ENCODE measurements around the gene CDYL. TPM values are rescaled to one million over a fixed set of nuclear protein-coding genes. Genes with fewer than 3 reads are reported as not detected.

The CDYL gene
- total and polyA plus RNA-seq, 11 donors = 4.3 to 45.2 (median 30.6) TPM

DNA sequence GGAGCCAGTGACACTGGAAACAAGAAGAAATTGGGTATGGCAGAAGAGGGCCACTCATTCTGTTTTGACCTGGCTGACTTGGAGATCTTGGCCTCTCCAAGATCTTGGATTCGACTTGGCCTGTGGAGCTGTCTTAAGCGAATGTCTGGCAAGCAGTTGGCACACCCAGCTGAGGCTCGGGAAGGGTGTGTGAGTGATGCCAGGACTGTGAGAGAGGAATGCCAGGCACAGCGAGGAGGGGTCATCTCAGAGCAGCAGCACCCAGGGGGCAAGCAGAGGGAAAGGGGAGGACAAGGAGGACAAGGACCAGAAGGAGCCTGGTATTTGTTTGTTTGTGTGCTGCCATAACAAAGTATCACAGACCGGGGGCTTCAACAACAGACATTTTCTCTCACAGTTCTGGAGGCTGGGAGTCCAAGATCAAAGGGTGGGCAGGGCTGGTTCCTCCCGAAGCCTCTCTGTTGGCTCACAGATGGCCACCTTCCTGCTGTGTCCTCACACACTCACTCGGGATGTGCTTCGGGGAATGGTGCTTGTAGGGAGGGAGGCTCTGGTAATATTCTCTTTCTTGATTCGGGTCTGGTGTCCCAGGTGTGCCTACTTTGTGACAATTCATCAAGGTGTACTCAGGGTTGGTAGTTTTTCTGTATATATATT, 194.7 kb downstream of the CDYL start:
- Histone ChIP-seq H3K27ac (no peak overlapping the region), H3K4me1 (peaks cover 0 to 10% (median 2%) of the 10 kb centered on the region in 12 donors), H3K4me3 (no peak overlapping the region), H3K36me3 (no peaks in the 10 kb centered on the region), H3K27me3 (no peaks in the 10 kb centered on the region), H3K9me3 (no peaks in the 10 kb centered on the region)
- DNase-seq = no peak
- 47 to 62% (median 55%) methylated on average over 9 of the region's 9 CpGs for WGBS, 4 donors
- TF ChIP-seq, protein P1, sequence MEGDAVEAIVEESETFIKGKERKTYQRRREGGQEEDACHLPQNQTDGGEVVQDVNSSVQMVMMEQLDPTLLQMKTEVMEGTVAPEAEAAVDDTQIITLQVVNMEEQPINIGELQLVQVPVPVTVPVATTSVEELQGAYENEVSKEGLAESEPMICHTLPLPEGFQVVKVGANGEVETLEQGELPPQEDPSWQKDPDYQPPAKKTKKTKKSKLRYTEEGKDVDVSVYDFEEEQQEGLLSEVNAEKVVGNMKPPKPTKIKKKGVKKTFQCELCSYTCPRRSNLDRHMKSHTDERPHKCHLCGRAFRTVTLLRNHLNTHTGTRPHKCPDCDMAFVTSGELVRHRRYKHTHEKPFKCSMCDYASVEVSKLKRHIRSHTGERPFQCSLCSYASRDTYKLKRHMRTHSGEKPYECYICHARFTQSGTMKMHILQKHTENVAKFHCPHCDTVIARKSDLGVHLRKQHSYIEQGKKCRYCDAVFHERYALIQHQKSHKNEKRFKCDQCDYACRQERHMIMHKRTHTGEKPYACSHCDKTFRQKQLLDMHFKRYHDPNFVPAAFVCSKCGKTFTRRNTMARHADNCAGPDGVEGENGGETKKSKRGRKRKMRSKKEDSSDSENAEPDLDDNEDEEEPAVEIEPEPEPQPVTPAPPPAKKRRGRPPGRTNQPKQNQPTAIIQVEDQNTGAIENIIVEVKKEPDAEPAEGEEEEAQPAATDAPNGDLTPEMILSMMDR (IDR thresholded peaks at IDR 0.05) = no peak
- TF ChIP-seq POLR2A (IDR thresholded peaks at IDR 0.05) = no peak
- intact Hi-C loops (cut with DNase I) = no loop called here
- ATAC-seq = no peak

DNA sequence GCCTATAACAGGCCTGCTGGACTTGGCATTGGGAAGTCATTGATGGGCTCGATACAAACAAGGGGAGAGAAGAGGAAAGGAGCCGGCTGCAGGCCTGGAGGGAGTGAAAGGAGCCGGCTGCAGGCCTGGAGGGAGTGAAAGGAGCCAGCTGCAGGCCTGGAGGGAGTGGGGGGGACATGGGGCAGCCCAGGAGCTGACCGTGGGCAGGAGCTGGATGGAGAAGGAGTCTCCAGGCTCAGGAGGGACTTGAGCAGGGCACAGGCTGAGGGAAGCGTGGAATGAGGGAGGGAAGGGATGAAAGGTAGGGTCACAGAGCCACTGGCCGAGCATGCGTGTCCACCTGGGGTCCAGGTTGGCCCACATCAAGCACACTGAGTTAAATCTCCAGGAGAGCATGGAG, 195.6 kb downstream of the CDYL start:
- H3K4me1 ChIP-seq = peaks cover 0 to 10% (median 2%) of the 10 kb centered on the region in 12 donors
- no peak overlapping the region for H3K27ac ChIP-seq
- H3K4me3 ChIP-seq = no peak overlapping the region
- DNase-seq (no peak), ATAC-seq (no peak)
- H3K9me3 ChIP-seq = peaks cover 0 to 3% (median 0%) of the 10 kb centered on the region in 12 donors
- WGBS, 4 donors = 76 to 86% (median 84%) methylated on average over 7 of the region's 7 CpGs
- H3K36me3 ChIP-seq = no peaks in the 10 kb centered on the region
- TF ChIP-seq, protein P1 (IDR thresholded peaks at IDR 0.05) = no peak
- TF ChIP-seq POLR2A (IDR thresholded peaks at IDR 0.05) = no peak
- no peaks in the 10 kb centered on the region for H3K27me3 ChIP-seq
- intact Hi-C loops (cut with DNase I) = no loop called here

DNA sequence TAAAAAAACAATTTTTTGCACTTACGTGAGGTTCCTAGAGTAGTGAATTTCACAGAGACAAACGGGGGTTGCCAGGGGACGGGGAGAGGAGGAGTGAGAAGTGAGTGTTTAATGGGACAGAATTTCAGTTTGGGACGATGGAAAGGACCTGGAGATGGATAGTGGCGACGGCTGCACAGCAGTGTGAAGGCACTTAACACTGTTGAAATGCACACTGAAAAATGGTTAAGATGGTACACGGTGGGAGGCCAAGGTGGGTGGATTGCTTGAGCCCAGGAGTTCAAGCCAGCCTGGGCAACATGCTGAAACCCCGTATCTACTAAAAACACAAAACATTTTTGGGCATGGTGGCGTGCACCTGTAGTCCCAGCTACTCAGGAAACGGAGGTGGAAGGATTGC, 196.2 kb downstream of the CDYL start:
- Histone ChIP-seq H3K4me1 (peaks cover 0 to 10% (median 2%) of the 10 kb centered on the region in 12 donors), H3K27ac (no peak overlapping the region), H3K4me3 (no peak overlapping the region), H3K27me3 (no peaks in the 10 kb centered on the region), H3K9me3 (peaks cover 0 to 6% (median 0%) of the 10 kb centered on the region in 12 donors), H3K36me3 (no peaks in the 10 kb centered on the region)
- TF ChIP-seq, protein P1 (IDR thresholded peaks at IDR 0.05) = no peak
- TF ChIP-seq POLR2A (IDR thresholded peaks at IDR 0.05) = no peak
- WGBS, 4 donors = 82 to 89% (median 86%) methylated on average over 10 of the region's 10 CpGs
- DNase-seq (no peak), ATAC-seq (no peak)
- intact Hi-C loops (cut with DNase I) = no loop called here

DNA sequence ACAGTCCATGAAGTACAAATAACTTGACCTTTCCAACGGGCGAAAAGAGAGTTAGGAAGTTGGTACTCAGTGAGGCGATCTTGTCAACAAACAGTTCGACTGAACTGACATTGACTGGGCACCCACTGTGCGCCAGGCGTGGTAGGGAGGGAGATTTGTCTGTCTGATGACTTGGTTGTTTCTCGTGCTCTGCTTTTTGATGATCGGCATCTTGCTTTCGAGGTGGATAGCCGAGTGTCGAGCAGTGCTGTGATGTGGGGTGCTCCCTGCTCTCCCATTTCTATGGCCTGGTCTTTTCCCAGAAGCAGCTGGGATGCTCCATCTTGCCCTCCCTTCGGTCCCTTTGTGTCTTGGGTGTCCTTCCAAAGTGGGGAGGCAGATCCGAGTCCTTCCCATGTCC, 197.2 kb downstream of the CDYL start:
- H3K4me1 ChIP-seq = peaks cover 0 to 10% (median 2%) of the 10 kb centered on the region in 12 donors
- WGBS, 4 donors = 86 to 92% (median 89%) methylated on average over 13 of the region's 13 CpGs
- DNase-seq (no peak), ATAC-seq (no peak)
- H3K4me3 ChIP-seq = no peak overlapping the region
- H3K27me3 ChIP-seq = no peaks in the 10 kb centered on the region
- H3K9me3 ChIP-seq = peaks cover 0 to 6% (median 0%) of the 10 kb centered on the region in 12 donors
- H3K36me3 ChIP-seq = no peaks in the 10 kb centered on the region
- H3K27ac ChIP-seq = peak overlapping the region in 2 of 12 donors; percentile 26 to 62
- TF ChIP-seq, protein P1 (IDR thresholded peaks at IDR 0.05) = no peak
- TF ChIP-seq POLR2A (IDR thresholded peaks at IDR 0.05) = no peak
- intact Hi-C loops (cut with DNase I) = no loop called here

Data from heart left ventricle (tissue), 16 donors.